Fibroblast of skin of abdomen (primary cell): ENCODE data around the gene C10orf90. TPM values are rescaled to one million over a fixed set of nuclear protein-coding genes. Genes with fewer than 3 reads are reported as not detected.

Experiments
- DNase-seq: peaks from one replicate; pipeline ENCODE4 v3.0.0-alpha.2; 2013
- polyA plus RNA-seq, 2 experiments: library from polyadenylated mRNA; unstranded; fragments of 120-200 nt; gene quantifications; one replicate each; pipeline ENCODE4 v1.2.1, GENCODE V29; 2013; ENCODE audit not compliant: insufficient read length in 2 of 2

C10orf90 gene, protein sequence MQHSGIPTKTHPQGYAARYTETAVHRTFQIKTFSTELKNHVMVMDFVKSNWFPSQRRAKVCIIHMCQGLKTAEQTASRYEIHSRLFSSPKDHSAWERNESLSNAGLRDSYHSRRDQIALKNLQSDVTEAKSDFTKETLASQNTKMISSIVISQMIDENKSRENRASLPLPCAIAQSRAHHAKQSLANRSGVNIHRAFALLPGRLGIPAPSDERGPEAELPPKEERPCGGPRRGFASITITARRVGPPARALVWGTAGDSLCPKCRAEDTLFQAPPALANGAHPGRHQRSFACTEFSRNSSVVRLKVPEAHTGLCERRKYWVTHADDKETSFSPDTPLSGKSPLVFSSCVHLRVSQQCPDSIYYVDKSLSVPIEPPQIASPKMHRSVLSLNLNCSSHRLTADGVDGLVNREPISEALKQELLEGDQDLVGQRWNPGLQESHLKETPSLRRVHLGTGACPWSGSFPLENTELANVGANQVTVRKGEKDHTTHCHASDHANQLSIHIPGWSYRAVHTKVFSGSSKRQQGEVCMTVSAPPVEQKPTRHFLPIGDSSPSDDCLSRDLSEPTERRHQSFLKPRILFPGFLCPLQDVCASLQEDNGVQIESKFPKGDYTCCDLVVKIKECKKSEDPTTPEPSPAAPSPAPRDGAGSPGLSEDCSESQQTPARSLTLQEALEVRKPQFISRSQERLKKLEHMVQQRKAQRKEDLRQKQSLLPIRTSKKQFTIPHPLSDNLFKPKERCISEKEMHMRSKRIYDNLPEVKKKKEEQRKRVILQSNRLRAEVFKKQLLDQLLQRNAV
- polyA plus RNA-seq (2013, experiment 1 of 2; ENCODE audit: insufficient read length), result 1.2 TPM
- polyA plus RNA-seq (2013, experiment 2 of 2; ENCODE audit: insufficient read length), result 1.1 TPM

DNA sequence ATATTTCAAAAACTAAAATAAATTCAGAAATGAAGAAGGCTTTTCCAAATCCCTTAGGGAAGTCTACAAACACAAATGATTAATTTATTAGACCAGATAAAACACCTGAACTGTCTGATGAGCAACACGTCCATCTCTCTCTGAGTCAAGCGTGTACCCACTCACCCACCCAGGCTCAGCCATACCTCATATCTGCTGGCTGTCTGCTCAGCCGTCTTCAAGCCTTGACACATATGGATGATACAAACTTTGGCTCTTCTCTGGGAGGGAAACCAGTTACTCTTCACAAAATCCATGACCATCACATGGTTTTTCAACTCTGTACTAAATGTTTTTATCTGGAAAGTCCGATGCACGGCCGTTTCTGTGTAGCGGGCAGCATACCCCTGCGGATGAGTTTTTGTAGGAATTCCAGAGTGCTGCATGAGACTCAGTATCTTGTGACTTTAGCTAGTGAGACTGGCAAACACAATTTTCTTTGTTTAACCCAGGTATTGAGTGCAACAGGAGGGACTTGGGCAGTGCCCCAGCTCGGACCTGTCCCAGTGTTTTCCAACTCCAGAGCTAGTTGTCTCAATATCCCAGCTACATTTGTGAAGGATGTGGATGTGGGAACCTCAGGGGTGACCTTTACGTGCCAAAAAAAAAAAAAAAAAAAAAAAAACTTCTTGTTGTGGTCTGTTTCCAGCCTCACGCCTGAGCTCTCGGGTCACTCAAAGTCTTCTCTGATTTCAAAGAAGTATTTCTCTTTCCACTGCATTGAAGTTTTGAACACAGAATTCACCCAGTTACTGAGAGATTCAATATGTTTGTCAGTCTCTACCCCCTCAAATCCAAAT lies at the start of gene C10orf90:
TSS of gene C10orf90 (minus strand) at position 638 of the 839 bp plus-strand sequence. CDS start at position 425, 213 bp downstream.
- no peak for DNase-seq

DNA sequence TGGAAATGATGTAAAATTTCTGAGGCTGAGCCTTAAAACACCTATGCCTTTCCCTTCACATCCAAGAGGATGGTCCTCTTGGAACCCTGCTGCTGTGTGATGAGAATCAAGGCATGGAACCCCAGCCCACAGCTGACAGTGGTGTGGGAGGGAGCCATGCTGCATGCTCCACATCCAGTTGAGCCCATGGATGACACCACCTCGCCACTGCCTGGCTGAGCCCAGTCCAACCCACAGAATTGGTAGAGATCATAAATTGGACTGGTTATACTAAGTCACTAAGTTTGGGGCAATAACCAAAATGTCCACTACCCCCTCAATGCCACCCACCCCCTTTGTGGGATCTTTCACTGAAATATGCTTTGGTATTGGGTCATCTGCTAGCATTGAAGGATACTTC lies 45.9 kb upstream of the C10orf90 start:
- no peak for DNase-seq

DNA sequence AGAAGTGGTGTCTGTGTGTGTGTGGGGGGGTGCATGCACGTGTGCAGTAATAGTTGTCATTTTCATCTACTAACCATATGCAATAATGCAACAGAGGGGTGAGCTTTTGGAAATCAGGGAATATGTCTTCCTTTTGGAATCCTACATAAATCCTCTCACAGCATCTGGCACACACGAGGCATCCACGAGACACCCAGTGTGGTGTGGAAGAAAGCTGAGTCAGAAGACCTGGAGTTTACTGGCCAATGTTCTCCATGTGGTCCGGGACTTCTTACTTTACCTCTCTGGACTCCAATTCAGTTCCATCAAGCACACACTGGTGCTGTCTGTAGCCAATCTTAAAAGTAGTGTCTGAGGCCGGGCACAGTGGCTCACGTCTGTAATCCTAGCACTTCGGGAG lies 43.1 kb upstream of the C10orf90 start:
- DNase-seq, result no peak

DNA sequence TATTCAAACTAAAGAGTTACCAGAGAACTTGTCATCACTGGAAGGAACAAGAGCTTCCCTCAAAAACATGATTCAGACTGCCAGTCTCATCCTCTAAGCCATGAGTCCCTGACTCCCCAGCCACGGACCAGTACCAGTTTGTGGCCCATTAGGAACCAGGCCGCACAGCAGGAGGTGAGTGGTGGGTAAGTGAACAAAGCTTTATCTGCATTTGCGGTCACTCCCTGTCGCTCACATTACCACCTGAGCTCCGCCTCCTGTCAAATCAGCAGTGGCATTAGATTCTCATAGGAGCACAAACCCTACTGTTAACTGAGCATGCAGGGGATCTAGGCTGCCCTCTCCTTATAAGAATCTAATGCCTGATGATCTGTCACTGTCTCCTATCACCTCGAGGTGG lies 42.2 kb upstream of the C10orf90 start:
- DNase-seq, result no peak

DNA sequence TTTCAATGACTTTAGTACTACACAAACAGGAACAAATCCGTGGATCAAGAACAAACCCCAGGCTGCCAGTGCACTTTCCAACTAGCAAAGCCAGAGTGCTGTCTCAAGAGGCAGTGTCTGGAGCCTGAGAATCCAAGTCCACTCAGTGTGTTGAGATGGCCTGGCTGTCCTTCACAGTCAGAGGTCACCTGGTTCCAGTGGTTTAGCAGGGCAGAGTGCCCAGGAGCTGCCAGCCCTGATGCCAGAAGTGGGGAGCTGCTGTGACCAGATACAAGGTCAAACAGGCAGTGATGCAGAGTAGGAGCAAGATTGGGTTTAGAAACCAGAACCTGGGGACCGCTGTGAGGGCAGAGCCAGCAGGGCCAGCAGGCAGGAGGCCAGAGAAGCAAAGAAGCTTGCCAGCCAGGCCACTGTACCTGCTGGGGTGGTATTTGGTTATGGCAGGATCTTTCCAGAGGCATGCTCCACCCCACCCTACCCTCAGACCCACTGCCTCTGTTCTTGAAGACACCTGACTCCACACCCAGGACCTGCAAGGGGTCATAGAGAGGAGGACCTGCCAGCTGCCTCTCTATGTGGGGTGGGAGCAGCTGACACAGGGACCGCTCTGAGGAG lies 35.6 kb upstream of the C10orf90 start:
- DNase-seq, result no peak

DNA sequence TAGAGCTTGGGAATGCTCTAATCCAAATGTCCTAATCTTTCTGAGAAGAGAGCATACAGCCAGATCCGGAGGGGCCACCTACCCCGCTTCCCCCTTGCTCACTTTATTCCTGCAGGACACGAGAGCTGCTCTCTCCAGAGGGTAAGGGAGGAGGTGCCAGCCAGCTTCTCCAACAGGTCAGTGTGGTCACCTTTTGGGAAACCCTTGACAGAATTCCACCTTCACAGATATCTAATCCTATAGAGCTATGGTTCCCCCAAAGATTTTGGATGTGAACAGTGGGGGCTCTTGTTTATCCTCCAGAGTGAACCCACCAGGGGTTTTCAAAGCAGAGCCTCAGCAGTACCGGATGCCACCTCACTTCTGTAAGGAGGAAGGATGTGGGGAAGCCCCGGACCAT lies 34.6 kb upstream of the C10orf90 start:
- DNase-seq, result no peak

DNA sequence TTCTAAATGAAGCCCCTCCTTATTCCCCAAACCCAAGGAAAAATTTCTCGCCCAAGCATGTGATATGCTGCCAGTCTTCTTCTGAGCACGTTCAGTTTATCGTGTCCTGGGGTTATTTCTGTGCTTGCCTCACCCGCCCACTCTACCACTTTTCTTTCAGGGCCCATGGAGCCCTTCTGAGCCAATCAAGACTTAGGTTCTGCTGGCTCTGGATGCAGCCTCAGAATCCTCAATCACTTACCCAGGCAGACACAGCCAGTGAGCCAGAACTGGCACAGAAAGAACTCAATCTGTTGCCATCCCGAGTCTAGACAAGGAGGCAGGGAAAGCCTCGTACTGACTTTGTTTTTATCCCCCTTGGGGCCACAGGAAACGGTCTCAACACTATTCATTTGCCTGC lies 34.2 kb upstream of the C10orf90 start:
- no peak for DNase-seq

DNA sequence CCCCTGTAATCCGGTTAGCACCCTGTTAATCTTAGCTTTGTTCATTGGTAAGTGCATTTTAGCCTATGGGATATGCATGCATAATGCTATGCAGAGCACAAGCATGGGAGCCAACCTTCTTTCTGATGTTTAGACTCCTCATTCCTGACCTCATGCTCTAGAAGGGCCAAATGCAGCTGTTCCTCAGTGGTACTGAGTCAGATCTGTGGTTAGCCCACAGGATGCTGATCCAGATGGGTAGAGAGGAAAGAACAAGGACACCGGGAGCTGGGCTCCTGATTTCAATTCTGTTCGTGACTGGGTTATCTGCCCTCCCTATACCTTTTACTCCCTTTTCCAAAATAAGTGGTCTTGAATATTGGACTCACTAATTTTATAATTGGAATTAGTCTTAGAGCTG lies 31.7 kb upstream of the C10orf90 start:
- peak; percentile 14 for DNase-seq

DNA sequence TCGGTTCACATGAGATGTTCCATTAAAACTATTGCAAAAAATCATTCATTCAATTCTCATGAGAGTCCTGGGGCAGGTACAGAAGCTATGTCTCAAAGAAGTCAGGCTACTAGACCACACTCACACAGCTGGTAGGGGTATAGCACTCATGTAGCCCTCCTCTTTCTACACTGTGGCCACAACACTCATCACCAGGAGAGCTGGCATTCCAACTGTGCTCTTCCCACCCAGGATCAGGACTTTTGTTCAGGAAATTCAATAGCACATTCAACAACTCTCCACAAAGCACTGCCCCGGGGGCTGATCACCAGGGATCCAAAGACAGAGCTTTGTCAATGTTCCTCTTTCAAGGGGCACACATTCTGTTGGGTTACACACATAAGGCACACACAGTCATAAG lies 31.0 kb upstream of the C10orf90 start:
- no peak for DNase-seq

DNA sequence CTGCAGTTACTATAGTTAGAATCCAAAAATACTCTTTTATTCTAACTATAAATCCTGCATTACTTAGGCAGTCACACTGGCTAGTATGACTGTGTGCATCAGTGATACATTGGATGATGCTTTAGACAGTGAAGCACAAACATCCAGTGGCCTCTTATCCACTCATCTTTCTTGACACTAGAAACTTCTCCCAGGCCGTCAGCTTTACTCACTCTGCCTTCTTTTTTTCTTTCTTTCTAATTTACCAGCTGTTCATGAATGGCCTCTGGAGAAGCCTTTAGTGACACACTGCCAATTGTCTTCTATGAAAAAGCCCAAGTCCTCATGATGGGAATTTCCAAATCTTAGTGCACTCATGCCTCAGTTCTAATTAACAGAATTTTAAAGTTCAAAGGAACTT lies 26.2 kb upstream of the C10orf90 start:
- no peak for DNase-seq

DNA sequence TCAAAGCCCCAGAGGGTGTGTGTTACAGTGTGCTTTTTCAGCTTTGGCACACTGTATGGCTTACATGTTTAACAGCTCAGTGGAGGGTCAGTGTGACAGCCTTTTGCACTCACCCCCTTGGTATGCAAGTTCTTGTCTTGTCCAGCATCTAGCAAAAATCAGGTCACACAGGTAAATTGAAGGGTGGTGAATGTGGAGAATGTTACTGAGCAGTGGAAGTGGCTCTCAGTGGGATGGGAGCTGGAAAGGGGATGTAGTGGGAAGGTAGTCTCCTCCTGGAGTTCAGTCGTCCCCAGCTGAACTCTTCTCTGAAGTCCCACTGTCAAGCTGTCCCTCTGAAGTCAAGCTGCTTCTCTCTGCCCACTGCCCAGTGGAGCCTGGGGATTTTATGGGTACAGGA lies 21.0 kb upstream of the C10orf90 start:
- DNase-seq, result no peak

DNA sequence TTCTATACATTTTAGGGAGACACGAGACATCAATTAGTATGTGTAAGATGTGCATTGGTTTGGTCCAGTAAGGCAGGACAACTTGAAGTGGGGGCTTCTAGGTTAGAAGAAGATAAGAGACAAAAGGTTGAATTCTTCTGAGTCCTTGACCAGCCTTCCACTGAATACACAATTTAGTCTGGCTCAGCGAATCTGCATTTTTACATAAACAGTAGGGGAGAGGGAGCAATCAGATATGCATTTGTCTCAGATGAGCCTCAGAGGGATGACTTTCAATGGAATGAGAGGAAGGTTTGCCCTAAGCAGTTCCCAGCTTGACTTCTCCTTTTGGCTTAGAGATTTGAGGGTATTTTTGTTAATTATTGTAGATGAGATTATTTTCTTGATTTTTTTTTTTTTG lies 20.0 kb upstream of the C10orf90 start:
- DNase-seq, result no peak

DNA sequence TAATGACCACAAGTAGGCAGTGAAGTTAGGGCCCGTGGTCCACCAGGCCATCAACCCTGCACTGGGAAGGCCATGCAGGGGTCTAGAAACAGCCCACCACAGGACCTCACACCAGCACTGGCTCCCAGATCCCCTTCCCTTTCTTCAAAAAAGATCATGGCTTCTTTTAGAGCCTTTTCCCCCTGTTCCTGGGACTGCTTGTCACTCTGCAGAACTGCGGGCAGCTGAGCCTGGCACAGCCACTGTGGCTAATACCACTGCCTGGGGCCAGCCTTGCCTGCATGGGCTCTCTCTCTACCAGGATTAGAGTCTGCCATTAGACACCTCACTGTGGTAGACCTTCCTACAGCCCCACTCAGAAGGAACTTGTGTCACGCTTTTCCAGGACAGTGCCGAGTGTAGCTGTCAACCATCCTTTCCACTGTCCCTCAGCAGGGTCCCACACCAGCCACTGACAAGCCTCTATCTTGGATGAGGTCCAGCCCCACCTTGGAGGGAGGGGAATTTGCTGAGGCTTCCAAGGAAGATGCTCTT lies 19.0 kb upstream of the C10orf90 start:
- no peak for DNase-seq

DNA sequence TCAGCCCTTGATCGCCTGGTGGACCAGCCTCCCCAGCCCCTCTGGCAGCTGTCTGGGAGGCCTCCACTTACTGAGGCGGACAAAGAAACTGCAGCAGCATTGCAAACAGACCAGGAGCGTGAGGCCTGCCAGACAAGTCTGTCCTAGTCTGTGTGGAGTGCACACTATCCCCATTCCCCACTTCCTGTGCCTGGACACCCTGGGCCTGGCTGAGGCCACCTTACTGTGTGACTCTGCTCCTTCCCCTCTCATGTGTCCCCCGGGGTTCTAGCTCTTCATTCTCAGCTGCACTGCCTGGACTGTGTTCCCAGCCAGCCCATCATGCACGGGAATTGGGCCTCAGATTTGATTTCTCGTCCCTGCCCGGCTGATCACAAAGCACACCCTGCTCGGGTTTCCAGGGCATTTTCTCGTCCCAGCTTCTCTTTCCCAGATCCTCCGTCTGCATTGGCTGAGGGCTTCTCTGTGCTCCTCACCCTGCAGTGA lies 16.7 kb upstream of the C10orf90 start:
- no peak for DNase-seq

DNA sequence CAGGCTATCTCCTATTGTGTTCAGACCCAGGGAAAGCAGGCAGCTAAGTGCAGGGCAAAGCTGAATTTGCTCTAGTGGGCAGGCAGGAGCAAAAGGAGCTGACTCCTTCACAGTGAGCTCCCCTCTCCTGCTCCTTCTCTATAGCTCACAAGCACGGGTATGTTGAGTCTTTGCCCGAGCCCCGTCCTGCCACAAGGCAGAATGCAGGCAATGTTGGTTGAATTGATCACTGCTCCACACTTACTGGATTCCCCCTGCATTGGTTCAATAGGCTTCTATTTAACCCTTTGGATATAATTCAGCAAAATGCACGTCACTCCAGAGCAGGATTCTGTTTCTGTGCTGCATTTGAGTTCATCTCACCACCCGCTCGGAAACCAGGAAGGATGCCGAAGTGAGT lies 16.2 kb upstream of the C10orf90 start:
- no peak for DNase-seq

DNA sequence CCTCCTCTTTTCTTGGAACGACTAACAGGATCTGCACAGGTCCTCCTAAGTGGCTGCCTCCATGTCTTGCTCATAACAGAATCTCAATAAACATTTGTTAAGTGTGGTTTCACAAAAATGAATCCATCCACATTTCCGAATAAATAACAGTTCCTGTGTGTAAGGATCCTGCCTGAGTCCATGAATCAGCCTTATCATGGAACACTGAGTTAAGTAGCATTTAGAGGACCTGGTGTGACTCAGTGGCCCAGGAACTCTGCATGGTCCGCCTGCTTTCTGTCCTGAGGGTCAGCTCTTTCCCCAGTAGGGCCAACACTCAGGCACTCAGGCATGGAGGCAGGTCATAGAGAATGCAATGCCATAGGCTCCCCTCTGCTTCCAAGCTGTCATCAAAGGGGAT lies 15.8 kb upstream of the C10orf90 start:
- no peak for DNase-seq

DNA sequence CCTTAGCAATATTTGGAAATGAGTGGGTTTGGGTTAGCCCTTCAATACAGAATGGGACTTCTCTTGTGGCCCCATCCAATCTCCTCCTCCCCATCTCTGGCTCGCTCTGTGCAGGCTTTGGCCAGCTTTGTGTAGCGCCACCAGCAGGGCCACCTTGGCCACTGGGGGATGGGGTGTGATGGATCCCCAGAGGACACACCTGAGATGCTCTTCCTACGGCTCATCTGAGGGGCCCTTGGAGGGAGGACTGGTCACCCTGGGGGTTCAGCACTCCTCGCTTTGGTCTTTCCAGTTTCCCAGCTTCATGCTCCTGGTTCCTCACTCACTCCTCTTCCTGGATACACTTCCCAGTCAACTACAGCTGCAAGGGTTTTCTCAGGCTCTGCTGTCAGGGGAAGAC lies 15.3 kb upstream of the C10orf90 start:
- DNase-seq, result no peak

DNA sequence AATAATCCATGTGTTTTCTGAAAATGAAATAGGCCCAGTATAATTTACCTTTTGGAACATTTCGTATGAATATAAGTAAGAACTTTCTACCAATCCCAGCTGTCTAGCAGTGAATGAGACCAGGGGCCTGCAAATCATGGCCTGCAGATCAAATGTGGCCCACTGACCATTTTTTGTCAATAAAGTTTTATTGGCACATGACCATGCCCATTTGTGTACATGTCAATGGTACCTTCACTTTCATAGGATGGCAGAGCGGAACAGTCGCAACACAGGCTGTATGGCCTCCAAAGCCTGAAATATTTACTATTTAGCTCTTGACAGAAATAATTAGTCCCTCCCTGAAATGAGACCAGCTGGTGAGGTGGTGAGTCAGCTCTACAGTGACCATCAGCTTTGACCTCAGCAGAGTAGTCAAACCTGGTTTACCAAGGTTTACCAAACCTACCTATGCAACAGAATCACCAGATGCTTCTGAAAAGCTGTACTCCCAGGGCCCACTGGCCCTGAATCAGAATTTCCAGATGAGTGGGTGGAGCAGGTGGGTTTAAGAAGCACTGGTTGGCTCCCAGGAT lies 13.8 kb upstream of the C10orf90 start:
- DNase-seq, result no peak

DNA sequence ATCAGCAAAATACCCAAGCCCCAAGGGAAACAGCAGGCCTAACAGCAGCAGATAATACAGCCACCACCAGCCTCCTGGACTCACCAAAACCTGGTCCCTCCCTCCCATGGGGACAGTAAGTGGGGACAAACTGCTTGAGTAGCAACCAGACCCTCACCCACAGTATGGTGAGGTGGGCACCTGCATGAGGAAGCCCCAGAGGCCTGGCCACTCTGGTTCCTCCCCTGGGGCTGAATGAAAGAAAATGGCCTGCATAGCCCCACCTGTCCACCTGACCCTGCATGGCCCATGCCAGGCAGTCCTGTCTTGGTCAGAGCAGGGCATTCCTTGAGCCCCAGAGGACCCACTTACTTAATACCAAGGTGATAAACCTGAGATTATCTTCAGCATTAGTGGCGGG lies 13.0 kb upstream of the C10orf90 start:
- DNase-seq, result no peak

DNA sequence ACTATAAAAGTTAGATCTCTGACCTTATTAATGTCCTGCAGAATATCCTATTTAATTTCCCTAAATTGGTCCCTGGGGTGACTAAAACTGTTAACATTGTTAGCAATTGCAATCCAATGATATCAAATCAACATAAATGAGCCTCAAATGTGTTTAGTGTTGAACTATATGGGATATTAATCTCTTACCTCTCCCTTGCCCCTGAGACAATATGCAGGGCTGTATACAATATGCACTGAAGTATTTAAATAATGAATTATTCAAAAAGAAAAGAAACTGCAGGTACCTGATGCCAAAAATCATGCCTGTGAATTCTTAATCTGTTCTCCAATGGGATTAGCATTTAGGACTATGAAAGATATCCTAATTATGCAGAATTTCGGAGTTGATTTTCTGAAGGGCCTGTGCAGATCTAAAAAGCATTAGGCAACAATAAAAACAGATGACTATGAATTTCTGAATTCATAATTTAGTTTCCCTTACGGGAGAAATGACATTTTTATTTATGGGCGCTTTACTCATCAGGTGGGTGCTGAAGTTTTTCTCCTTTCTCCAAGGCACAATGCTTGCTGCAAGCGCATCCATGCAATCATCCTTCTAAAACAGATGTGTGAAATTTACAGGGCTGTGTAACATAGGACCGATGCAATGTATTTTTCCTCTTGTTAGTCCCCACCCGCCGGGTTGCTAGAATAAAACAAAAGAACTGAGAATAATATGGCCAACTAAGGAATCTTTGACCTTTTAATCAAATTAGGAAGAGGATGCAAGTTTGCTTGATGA lies 5.4 kb upstream of the C10orf90 start:
- DNase-seq, result no peak
